Hair follicular keratinocyte (primary cell): Measurements from ENCODE around the gene CKS2. TPM values are rescaled to one million over a fixed set of nuclear protein-coding genes. Genes with fewer than 3 reads are reported as not detected.

Experiments used
- total RNA-seq: library from RNA; depleted of rRNA; stranded (reverse); fragments of >200 nt; gene quantifications from 2 replicates; pipeline ENCODE4 v1.2.3, GENCODE V29; 2015

CKS2 gene
- total RNA-seq, result 194 and 416 TPM in 2 replicates

DNA sequence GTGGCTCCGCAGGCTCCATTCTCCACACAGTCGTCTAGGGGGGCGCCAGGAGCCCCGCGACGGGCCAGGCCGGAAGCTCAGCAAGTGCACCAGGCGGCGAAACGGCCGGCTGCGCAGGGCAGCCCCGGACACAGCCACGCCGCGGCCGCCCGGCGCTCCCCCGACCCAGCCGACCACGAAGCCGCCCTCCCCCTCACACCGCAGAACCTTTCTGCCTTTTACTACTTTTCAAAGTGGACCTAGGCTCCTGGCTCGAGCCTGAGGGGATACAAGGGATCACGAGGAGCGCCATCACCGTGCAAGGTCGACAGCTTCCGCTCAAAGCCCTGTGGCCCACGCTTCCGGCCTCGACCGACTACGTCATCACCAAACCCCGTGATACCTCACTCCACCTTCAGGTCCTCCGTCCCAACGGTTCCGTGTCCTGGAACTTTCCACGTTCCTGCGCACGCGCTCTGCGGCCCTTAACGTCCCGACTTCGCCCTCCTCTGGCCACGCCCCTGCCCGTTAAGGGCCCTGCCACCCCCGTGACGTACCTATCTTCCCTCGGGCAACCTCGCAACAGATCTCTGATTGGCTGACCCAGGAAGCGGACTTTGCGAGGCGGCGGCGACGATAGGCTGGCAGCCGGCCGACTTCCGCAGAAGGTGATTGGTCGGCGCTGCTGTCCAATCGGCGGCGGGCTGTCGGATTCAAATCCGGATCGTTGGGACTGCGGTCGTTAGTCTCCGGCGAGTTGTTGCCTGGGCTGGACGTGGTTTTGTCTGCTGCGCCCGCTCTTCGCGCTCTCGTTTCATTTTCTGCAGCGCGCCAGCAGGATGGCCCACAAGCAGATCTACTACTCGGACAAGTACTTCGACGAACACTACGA lies at the start of gene CKS2:
Gene CKS2 (plus strand): TSS at position 721 of the 871 bp plus-strand sequence. CDS start 98 bp downstream, at position 819.

DNA sequence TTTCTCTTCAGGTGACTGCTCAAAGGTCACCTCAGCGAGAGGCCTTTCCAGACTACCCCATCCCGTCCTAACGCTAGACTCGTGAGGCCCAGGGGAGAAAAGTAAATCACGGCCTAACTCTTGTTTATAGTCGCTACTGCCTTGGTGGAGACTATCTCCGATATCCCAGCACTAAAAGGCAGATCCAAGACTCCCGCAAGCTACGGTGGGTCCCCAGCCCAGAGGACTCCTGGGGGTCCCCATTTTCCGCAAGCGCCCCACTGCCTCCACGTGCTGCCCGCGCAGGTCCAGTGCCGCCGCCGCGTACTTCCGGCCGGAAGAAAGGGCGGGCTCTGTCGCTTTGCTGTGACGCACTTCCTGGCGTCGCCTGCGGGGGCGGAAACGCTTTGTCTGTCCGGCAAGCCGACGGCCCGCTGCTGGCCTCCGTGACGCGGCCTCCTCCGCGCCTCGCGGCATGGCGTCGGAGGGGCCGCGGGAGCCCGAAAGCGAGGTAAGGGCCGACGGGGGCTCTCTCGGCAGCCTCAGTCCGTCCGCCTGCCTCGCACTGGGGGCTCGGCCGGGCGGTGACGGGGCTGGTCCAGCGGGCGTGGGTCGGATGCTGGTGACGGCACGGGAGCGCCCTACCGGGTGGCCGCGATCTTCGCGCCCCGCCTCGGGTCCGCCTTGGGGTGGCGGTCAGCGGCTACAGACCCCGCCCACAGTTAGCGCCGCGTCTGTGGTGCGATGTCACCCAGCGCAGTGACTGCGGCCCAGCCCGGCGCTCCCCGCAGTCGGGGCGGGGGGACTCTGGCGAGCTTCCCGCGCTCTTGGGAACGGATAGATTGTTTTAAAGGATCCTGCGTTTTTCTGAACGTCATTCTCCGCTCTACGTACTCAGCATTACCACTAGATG lies 7.4 kb downstream of the CKS2 start, which contains the start of gene SECISBP2:
Gene SECISBP2 (plus strand): TSS at position 378 of the 892 bp plus-strand sequence. CDS start 77 bp downstream, at position 455.

Other genes with a start within 250 kb of the CKS2 start
- 0.04 and 0.94 TPM in 2 replicates for gene SHC3, start 132.4 kb upstream of the CKS2 start, total RNA-seq
- 9.7 and 13.8 TPM in 2 replicates for gene SECISBP2, start 7.3 kb downstream of the CKS2 start, total RNA-seq
- 0.16 and 1.6 TPM in 2 replicates for gene SEMA4D, start 186.9 kb downstream of the CKS2 start, total RNA-seq